B cell (primary cell): Measurements from ENCODE around the gene CDK6. TPM values are rescaled to one million over a fixed set of nuclear protein-coding genes. Genes with fewer than 3 reads are reported as not detected.

Experiments
- ATAC-seq: fragments of 200-7000 bp; cut with Tn5 transposase; one replicate; pipeline ENCODE4 v1.10.0; 2021; ENCODE audit warnings: low read depth, mild to moderate bottlenecking, moderate number of reproducible peaks, moderate library complexity
- CTCF ChIA-PET: fragments of 350-600 bp; sonication (Branson Sonifier 250); formaldehyde crosslinking; loops from one replicate; lab custom pipeline; 2021; ENCODE audit warnings: antibody characterized with exemption, inconsistent platforms; lab: Charles Lee
- POLR2A ChIA-PET: fragments of 350-600 bp; sonication (Branson Sonifier 250); formaldehyde crosslinking; loops from one replicate; lab custom pipeline; 2021; ENCODE audit warnings: antibody characterized with exemption; lab: Charles Lee
- DNase-seq: peaks from one replicate; pipeline ENCODE4 v3.0.0; 2013
- H2AFZ ChIP-seq: 2 replicates; pipeline ENCODE4 v1.6.1; 2012; ENCODE audit warnings: mild to moderate bottlenecking, low read depth, low read length; ENCODE audit not compliant: insufficient read depth, poor library complexity, severe bottlenecking
- H3K27ac ChIP-seq, 2 donors: 1 replicate in 1 of 2; 2 replicates in 1 of 2; pipeline ENCODE4 v1.5.1; 2012 to 2013; ENCODE audit warnings: low read length in 2 of 2, mild to moderate bottlenecking in 2 of 2, moderate library complexity in 1 of 2
- H3K27me3 ChIP-seq, 4 experiments: fragments of 200-600 bp in 1 of 4; sonication (generic) in 1 of 4; replicated peaks in 1 of 4; 1 replicate in 2 of 4; 2 replicates in 2 of 4; pipeline versions ENCODE4 v1.6.1 to v1.7.0; 2013 to 2016; ENCODE audit warnings: low read length in 3 of 4, mild to moderate bottlenecking in 2 of 4, mixed read lengths in 1 of 4, moderate library complexity in 1 of 4; ENCODE audit not compliant: insufficient read depth in 4 of 4, control insufficient read depth in 3 of 4; ENCODE audit errors: control extremely low read depth in 1 of 4
- H3K36me3 ChIP-seq, 2 experiments: replicated peaks in 1 of 2; 1 replicate in 1 of 2; 2 replicates in 1 of 2; pipeline versions ENCODE4 v1.6.1 to v1.7.1; 2013; ENCODE audit warnings: low read length in 1 of 2; ENCODE audit not compliant: insufficient read depth in 2 of 2, control insufficient read depth in 1 of 2; ENCODE audit errors: control extremely low read depth in 1 of 2, extremely low read depth in 1 of 2
- H3K4me1 ChIP-seq, 2 donors: fragments of 200-600 bp in 1 of 2; sonication (generic) in 1 of 2; 1 replicate in 1 of 2; 2 replicates in 1 of 2; pipeline versions ENCODE4 v1.5.1 to v1.6.1; 2013 to 2017; ENCODE audit warnings: low read length in 2 of 2; ENCODE audit not compliant: control insufficient read depth in 2 of 2, insufficient read depth in 2 of 2
- H3K4me2 ChIP-seq: replicated peaks from 2 replicates; pipeline ENCODE3; 2012; ENCODE audit warnings: mild to moderate bottlenecking, low read depth, low read length; ENCODE audit not compliant: poor library complexity, severe bottlenecking
- H3K4me3 ChIP-seq, 5 experiments: fragments of 200-600 bp in 1 of 5; sonication (generic) in 1 of 5; 1 replicate in 3 of 5; 2 replicates in 2 of 5; pipeline versions ENCODE4 v1.5.1 to v1.7.0; 2011 to 2016; ENCODE audit warnings: low read length in 4 of 5, mild to moderate bottlenecking in 4 of 5, low read depth in 2 of 5, control low read depth in 1 of 5, moderate library complexity in 1 of 5; ENCODE audit not compliant: insufficient read depth in 1 of 5; ENCODE audit errors: control extremely low read depth in 1 of 5, extremely low read depth in 1 of 5
- H3K79me2 ChIP-seq: fragments of 200-600 bp; sonication (generic); one replicate; pipeline ENCODE4 v1.6.0; 2016; ENCODE audit warnings: low read length; ENCODE audit not compliant: control insufficient read depth, insufficient read depth
- H3K9ac ChIP-seq: fragments of 200-600 bp; sonication (generic); 2 replicates; pipeline ENCODE4 v1.6.1; 2017; ENCODE audit warnings: mild to moderate bottlenecking, low read length, moderate library complexity
- H3K9me3 ChIP-seq, 3 donors: one replicate each; pipeline versions ENCODE4 v1.6.1 to v1.7.1; 2013; ENCODE audit warnings: low read length in 2 of 3; ENCODE audit not compliant: control insufficient read depth in 2 of 3, insufficient read depth in 1 of 3; ENCODE audit errors: control extremely low read depth in 1 of 3
- H4K20me1 ChIP-seq: 2 replicates; pipeline ENCODE4 v1.6.0; 2012; ENCODE audit warnings: mild to moderate bottlenecking, low read length; ENCODE audit not compliant: insufficient read depth, control insufficient read depth, poor library complexity, severe bottlenecking
- H3K27ac Mint-ChIP-seq: one replicate; pipeline ENCODE4 v1.8.0; 2021; ENCODE audit warnings: mixed read lengths
- H3K27me3 Mint-ChIP-seq: one replicate; pipeline ENCODE4 v1.8.0; 2021; ENCODE audit warnings: mixed read lengths
- H3K4me1 Mint-ChIP-seq: one replicate; pipeline ENCODE4 v1.8.0; 2021; ENCODE audit warnings: mixed read lengths
- H3K4me3 Mint-ChIP-seq: one replicate; pipeline ENCODE4 v1.8.0; 2021; ENCODE audit warnings: mixed read lengths
- H3K9me3 Mint-ChIP-seq: one replicate; pipeline ENCODE4 v1.8.0; 2022; ENCODE audit warnings: mixed read lengths; ENCODE audit not compliant: insufficient read depth
- EZH2 ChIP-seq: IDR thresholded peaks from 2 replicates; pipeline ENCODE4 v1.6.1; 2012; ENCODE audit warnings: borderline replicate concordance, low read depth, mild to moderate bottlenecking, moderate library complexity, low read length; ENCODE audit not compliant: insufficient read depth, poor library complexity, severe bottlenecking
- WGBS: methylation state at CpG from one replicate; pipeline ENCODE4 v1.1.5; 2013; ENCODE audit warnings: missing lambda C conversion rate; ENCODE audit not compliant: insufficient coverage; 5-methylcytosine and 5-hydroxymethylcytosine counted together
- intact Hi-C: fragments of 100-400 bp; cut with micrococcal nuclease; formaldehyde crosslinking; loops from one replicate; pipeline ENCODE4 v1.10.0; 2022
- polyA plus RNA-seq: library from polyadenylated mRNA; depleted of rRNA; stranded (reverse); fragments of >200 nt; gene quantifications from 2 replicates; pipeline ENCODE4 v1.2.3, GENCODE V29; 2012
- total RNA-seq, 2 donors: library from RNA; stranded (reverse); fragments of 120-200 nt in 1 of 2; gene quantifications; 1 replicate in 1 of 2; 2 replicates in 1 of 2; pipeline versions ENCODE4 v1.2.3 to v1.2.4, GENCODE V29; 2013 to 2022
- TF ChIP-seq, protein P1 (sequence below): fragments of 200-600 bp; IDR thresholded peaks from one replicate; pipeline ENCODE4 v1.8.0; 2022; ENCODE audit warnings: antibody characterized with exemption, mild to moderate bottlenecking

CDK6 gene
- total and polyA plus RNA-seq, 2 donors (not counting 1 experiment from before 2014, with no cell fraction given), result 3.0 to 14.6 TPM

DNA sequence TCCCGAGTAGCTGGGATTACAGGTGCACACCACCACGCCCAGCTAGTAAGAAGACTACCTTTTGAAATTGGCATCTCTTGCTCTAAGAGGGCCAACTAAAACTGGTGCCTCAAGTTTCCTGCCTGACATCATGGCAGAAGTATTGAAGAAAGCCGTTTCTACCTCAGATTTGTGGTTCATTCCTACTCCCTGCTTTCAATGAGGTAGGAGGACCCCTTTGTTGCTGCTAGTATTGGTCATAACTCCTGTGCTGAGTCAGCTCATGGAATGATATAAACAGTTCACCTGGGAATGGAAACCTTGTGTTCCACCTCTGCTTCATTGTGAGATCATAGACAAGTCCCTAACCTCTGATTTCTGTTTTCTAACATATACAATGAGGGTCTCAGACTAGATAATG is 82.8 kb downstream of the CDK6 start:
- ChIA-PET POLR2A (no interaction called here), CTCF (no interaction called here)
- no peak overlapping the region for H3K27ac Mint-ChIP-seq
- H3K4me3 Mint-ChIP-seq, result no peak overlapping the region
- Histone ChIP-seq H3K4me2 (no peak overlapping the region), H3K9me3 (no peaks in the 10 kb centered on the region), H3K4me3 (no peak overlapping the region), H2AFZ (no peak overlapping the region), H4K20me1 (no peaks in the 10 kb centered on the region), H3K79me2 (peaks cover 10% of the 10 kb centered on the region), H3K4me1 (peaks cover 7 to 10% of the 10 kb centered on the region in 2 donors), H3K27ac (no peak overlapping the region), H3K27me3 (no peaks in the 10 kb centered on the region), H3K36me3 (no peaks in the 10 kb centered on the region), H3K9ac (no peak overlapping the region)
- no peak for DNase-seq
- no peak for TF ChIP-seq EZH2
- TF ChIP-seq, protein P1, sequence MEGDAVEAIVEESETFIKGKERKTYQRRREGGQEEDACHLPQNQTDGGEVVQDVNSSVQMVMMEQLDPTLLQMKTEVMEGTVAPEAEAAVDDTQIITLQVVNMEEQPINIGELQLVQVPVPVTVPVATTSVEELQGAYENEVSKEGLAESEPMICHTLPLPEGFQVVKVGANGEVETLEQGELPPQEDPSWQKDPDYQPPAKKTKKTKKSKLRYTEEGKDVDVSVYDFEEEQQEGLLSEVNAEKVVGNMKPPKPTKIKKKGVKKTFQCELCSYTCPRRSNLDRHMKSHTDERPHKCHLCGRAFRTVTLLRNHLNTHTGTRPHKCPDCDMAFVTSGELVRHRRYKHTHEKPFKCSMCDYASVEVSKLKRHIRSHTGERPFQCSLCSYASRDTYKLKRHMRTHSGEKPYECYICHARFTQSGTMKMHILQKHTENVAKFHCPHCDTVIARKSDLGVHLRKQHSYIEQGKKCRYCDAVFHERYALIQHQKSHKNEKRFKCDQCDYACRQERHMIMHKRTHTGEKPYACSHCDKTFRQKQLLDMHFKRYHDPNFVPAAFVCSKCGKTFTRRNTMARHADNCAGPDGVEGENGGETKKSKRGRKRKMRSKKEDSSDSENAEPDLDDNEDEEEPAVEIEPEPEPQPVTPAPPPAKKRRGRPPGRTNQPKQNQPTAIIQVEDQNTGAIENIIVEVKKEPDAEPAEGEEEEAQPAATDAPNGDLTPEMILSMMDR, result no peak
- H3K4me1 Mint-ChIP-seq, result peaks cover 32% of the 10 kb centered on the region
- intact Hi-C loops, result no loop called here
- no peak for ATAC-seq
- H3K9me3 Mint-ChIP-seq, result peaks cover 4% of the 10 kb centered on the region
- 100% methylated on average over 2 of the region's 3 CpGs for WGBS
- H3K27me3 Mint-ChIP-seq, result no peaks in the 10 kb centered on the region

DNA sequence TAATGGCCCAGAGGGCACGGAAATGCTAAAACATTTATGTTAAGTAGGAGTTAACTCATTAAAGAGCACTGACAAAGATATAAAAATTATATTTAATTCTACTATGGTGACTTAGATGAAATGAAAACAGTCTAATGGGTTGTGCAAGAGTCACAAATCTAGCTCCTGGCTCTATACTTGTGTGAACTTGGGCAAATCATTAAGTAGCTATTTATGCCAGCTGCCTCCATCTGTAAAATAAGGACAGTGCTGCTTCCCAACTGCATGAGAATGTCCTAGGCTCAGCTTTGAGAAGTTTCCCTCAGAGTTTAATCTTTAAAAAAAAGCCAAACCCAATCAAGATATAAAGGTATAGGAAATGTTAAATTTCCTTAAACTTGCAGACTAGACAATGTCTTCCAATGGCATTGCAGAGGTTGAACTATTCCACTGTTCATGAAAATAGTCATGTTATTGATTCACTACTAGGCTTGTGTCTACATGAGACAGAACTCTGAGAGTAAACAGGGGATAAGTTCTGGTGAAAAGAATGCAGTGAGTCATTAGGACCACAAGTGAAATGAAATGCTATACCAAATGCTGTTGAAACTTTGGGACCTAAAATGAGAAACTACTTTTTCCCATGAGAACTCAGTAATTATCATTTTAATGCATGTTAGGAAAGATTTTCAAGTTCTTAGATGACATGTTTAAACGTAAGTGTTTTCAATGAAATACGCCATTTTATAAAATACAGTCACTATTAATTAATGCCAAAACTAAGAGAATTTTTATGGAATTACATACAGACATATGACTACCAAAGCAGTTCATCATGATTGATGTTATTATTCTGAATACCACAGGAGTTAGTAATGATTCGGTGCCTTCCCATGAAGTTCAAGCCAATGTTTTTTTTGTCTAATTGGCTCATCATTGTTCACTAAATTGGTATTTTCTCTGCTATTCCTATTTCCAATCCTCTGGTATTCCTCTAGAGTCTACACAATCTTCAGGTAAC is 84.2 kb downstream of the CDK6 start:
- H3K4me3 ChIP-seq, result no peak overlapping the region
- H3K27me3 ChIP-seq, result no peaks in the 10 kb centered on the region
- intact Hi-C loops, result no loop called here
- Mint-ChIP-seq H3K4me3 (no peak overlapping the region), H3K4me1 (peaks cover 27% of the 10 kb centered on the region), H3K9me3 (peaks cover under 1% of the 10 kb centered on the region), H3K27ac (no peak overlapping the region), H3K27me3 (no peaks in the 10 kb centered on the region)
- TF ChIP-seq, protein P1, result no peak
- TF ChIP-seq EZH2, result no peak
- H4K20me1 ChIP-seq, result no peaks in the 10 kb centered on the region
- CTCF ChIA-PET, result no interaction called here
- H3K4me1 ChIP-seq, result peaks cover 7 to 10% of the 10 kb centered on the region in 2 donors
- peaks cover 13% of the 10 kb centered on the region for H3K79me2 ChIP-seq
- no peak overlapping the region for H2AFZ ChIP-seq
- ATAC-seq, result no peak
- WGBS, result no CpG with 5 or more reads among the region's 4 CpGs
- H3K9me3 ChIP-seq, result no peaks in the 10 kb centered on the region
- H3K27ac ChIP-seq, result no peak overlapping the region
- H3K4me2 ChIP-seq, result no peak overlapping the region
- H3K9ac ChIP-seq, result no peak overlapping the region
- no peak for DNase-seq
- no peaks in the 10 kb centered on the region for H3K36me3 ChIP-seq
- POLR2A ChIA-PET, result no interaction called here
